Measurements from ENCODE around the gene TKTL1. TPM values are rescaled to one million over a fixed set of nuclear protein-coding genes. Genes with fewer than 3 reads are reported as not detected.

The TKTL1 gene
- total and polyA plus RNA-seq, 2 donors (not counting 1 experiment from before 2014, with no cell fraction given): not detected

DNA sequence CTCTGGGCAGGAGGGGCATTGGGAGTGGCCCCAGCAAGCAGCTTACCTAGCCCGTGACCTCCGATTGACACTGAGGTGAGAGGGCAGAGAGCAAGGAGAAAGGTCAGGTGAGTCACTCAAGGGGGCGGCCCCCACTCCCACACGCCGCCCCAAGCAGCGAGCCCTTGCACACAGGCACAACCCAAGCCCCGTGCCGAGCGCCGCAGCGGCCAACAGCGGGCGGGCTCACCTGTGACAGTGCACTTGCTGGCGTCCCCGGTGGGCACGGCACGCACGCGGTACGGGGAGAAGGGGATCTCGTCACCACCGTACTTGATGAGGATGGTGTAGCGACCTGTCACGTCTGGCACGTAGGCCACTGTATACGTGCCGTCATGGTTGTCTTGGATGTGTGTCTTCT lies 61.6 kb downstream of the TKTL1 start:
- DNase-seq (ENCODE audit: low read depth in 2 of 2): no peak
- no peak for TF ChIP-seq EZH2 (IDR thresholded peaks at IDR 0.05; ENCODE audit: low read length, missing control alignments)
- H4K20me1 ChIP-seq (ENCODE audit: control insufficient read depth, extremely low read depth, insufficient read depth, low read length): no peaks in the 10 kb centered on the region
- no peak overlapping the region for H3K9ac ChIP-seq (ENCODE audit: insufficient read depth, low read length)
- H3K4me3 ChIP-seq (replicated peaks in 1 of 4; ENCODE audit: control extremely low read depth in 1 of 4, insufficient read depth in 1 of 4, low read depth in 3 of 4, low read length in 4 of 4): no peak overlapping the region
- peaks cover 75% of the 10 kb centered on the region for H3K36me3 ChIP-seq (ENCODE audit: control insufficient read depth, insufficient read depth, low read length)
- H3K9me3 ChIP-seq (ENCODE audit: control insufficient read depth, insufficient read depth, low read depth, low read length): no peaks in the 10 kb centered on the region
- no peak overlapping the region for H3K27ac ChIP-seq (ENCODE audit: insufficient read depth, low read length)
- H3K4me2 ChIP-seq (ENCODE audit: extremely low read depth, insufficient read depth, low read length): no peak overlapping the region
- peaks cover 69% of the 10 kb centered on the region for H3K79me2 ChIP-seq (ENCODE audit: control insufficient read depth, insufficient read depth, low read length)
- H2AFZ ChIP-seq (ENCODE audit: low read length): no peak overlapping the region
- no peaks in the 10 kb centered on the region for H3K4me1 ChIP-seq (ENCODE audit: control insufficient read depth, extremely low read depth, insufficient read depth, low read length)
- H3K27me3 ChIP-seq (ENCODE audit: control insufficient read depth, insufficient read depth, low read length): no peaks in the 10 kb centered on the region

GRCh38 chrX:154358011-154358410 lies 62.4 kb downstream of the TKTL1 start:
- TF ChIP-seq CTCF (conservative IDR thresholded peaks at IDR 0.05 in 1 of 2, IDR thresholded peaks at IDR 0.05 in 1 of 2; ENCODE audit: low read depth in 1 of 2, low read length in 2 of 2): no peak
- TF ChIP-seq EZH2 (IDR thresholded peaks at IDR 0.05; ENCODE audit: low read length, missing control alignments): no peak
- Histone ChIP-seq H3K36me3 (ENCODE audit: control insufficient read depth, insufficient read depth, low read length) (peaks cover 73% of the 10 kb centered on the region), H3K4me3 (replicated peaks in 1 of 4; ENCODE audit: control extremely low read depth in 1 of 4, insufficient read depth in 1 of 4, low read depth in 3 of 4, low read length in 4 of 4) (no peak overlapping the region), H3K79me2 (ENCODE audit: control insufficient read depth, insufficient read depth, low read length) (peaks cover 77% of the 10 kb centered on the region), H3K9ac (ENCODE audit: insufficient read depth, low read length) (no peak overlapping the region), H3K4me2 (ENCODE audit: extremely low read depth, insufficient read depth, low read length) (no peak overlapping the region), H4K20me1 (ENCODE audit: control insufficient read depth, extremely low read depth, insufficient read depth, low read length) (no peaks in the 10 kb centered on the region), H2AFZ (ENCODE audit: low read length) (no peak overlapping the region), H3K27ac (ENCODE audit: insufficient read depth, low read length) (no peak overlapping the region), H3K4me1 (ENCODE audit: control insufficient read depth, extremely low read depth, insufficient read depth, low read length) (no peaks in the 10 kb centered on the region), H3K27me3 (ENCODE audit: control insufficient read depth, insufficient read depth, low read length) (no peaks in the 10 kb centered on the region), H3K9me3 (ENCODE audit: control insufficient read depth, insufficient read depth, low read depth, low read length) (no peaks in the 10 kb centered on the region)
- DNase-seq (ENCODE audit: low read depth in 2 of 2): no peak

DNA sequence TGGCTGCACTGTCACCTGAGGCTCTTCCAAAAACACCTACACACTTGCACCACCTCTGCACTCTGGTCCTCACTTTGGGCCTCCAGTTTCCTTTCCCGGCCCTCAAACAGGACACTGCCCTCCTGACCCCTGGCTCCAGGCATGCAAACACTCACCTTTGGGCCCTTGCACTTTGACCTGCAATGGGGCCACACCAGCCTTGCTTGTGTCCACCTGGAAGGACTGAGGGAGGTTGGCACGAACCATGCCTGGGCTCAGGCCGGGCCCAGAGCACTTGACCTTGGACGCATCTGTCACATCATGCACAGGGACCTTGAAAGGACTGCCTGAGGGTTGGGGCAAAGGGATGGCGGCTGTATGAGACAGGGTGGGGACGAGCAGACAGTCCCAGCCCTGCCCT lies 63.2 kb downstream of the TKTL1 start:
- no peak overlapping the region for H3K9ac ChIP-seq (ENCODE audit: insufficient read depth, low read length)
- H4K20me1 ChIP-seq (ENCODE audit: control insufficient read depth, extremely low read depth, insufficient read depth, low read length): no peaks in the 10 kb centered on the region
- no peak overlapping the region for H3K27ac ChIP-seq (ENCODE audit: insufficient read depth, low read length)
- H3K27me3 ChIP-seq (ENCODE audit: control insufficient read depth, insufficient read depth, low read length): no peaks in the 10 kb centered on the region
- H3K4me2 ChIP-seq (ENCODE audit: extremely low read depth, insufficient read depth, low read length): no peak overlapping the region
- TF ChIP-seq EZH2 (IDR thresholded peaks at IDR 0.05; ENCODE audit: low read length, missing control alignments) (no peak), CTCF (conservative IDR thresholded peaks at IDR 0.05 in 1 of 2, IDR thresholded peaks at IDR 0.05 in 1 of 2; ENCODE audit: low read depth in 1 of 2, low read length in 2 of 2) (no peak)
- H3K36me3 ChIP-seq (ENCODE audit: control insufficient read depth, insufficient read depth, low read length): peaks cover 68% of the 10 kb centered on the region
- H2AFZ ChIP-seq (ENCODE audit: low read length): no peak overlapping the region
- H3K4me3 ChIP-seq (replicated peaks in 1 of 4; ENCODE audit: control extremely low read depth in 1 of 4, insufficient read depth in 1 of 4, low read depth in 3 of 4, low read length in 4 of 4): no peak overlapping the region
- H3K79me2 ChIP-seq (ENCODE audit: control insufficient read depth, insufficient read depth, low read length): peaks cover 78% of the 10 kb centered on the region
- no peak for DNase-seq (ENCODE audit: low read depth in 2 of 2)
- no peaks in the 10 kb centered on the region for H3K4me1 ChIP-seq (ENCODE audit: control insufficient read depth, extremely low read depth, insufficient read depth, low read length)
- no peaks in the 10 kb centered on the region for H3K9me3 ChIP-seq (ENCODE audit: control insufficient read depth, insufficient read depth, low read depth, low read length)

Data from fibroblast of lung (primary cell).